GM19397 (cell line): Measurements from ENCODE around the gene TMEM135.
"Not testable (repeated sequence)": the region's sequence is repeated elsewhere in the genome, so short reads cannot be mapped to it uniquely, and the experiment has no call there.

ENCODE experiments used
- ATAC-seq: cut with Tn5 transposase; IDR thresholded peaks from one replicate; pipeline ENCODE4 v1.9.1; 2021; ENCODE audit warnings: mild to moderate bottlenecking, moderate library complexity; ENCODE audit not compliant: unreplicated experiment

TMEM135 gene

GRCh38 chr11:87037450-87038234 is at the start of gene TMEM135:
TSS of gene TMEM135 (plus strand) at chr11:87037934. CDS start at chr11:87038046, 112 bp downstream.
- ATAC-seq, result peak; percentile 99

GRCh38 chr11:86988351-86988881 is 49.3 kb upstream of the TMEM135 start:
- ATAC-seq, result no peak

DNA sequence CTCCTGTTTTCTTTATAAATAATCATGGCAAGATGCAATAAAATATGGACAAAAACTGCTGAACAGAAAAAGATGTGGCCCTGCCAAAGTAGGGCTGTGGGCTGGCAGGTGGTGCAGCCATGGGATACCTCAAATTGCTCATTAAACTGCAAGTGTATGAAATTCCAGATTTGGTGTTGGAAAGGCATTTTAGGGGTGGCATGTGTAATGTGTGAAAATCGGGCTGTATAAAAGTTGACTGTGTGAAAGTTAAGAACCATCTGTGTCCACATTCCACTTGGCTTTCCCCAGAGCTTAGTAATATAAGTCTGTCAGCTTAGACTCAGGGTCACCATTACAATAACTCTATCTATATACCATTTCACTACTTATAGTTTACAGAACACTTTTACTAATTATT is 47.7 kb upstream of the TMEM135 start:
- ATAC-seq, result no peak

DNA sequence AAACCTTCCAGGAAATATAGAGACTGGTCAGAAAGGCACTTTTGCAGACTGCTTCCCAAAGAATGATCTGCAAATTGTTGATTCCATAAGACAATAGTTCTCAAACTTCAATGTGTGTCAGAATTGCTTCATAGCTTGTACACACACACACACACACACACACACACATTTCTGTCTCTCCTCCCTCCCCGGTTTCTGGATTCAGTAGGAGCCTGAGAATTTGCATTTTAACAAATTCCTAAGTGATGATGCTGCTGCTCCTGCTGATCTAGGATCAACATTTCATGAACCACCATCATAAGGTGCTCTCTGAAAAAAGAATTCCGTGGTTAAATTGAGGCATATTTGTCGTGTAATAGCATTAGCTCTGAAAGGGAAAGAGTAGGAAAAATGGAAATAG is 47.2 kb upstream of the TMEM135 start:
- no peak for ATAC-seq

DNA sequence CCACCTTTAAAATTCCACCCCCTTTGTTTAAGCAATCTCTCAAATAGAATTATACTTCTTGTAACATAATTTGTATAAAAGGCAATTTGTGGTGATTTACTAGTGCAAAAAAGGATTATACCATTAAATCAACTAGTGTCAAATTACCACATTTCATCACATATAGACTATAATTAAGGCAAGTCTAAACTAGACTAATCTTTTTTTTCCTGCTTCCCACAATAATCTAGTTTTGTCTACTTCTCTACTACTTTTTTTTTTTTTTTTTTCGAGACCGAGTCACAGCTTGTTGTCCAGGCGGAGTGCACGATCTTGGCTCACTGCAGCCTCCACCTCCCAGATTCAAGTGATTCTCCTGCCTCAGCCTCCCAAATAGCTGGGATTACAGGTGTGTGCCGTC is 46.4 kb upstream of the TMEM135 start:
- ATAC-seq, result no peak

- ATAC-seq, result not testable (repeated sequence)
These were observed 45.4 kb upstream of the TMEM135 start for GRCh38 chr11:86992340-86992739.

GRCh38 chr11:86993031-86993430 is 44.7 kb upstream of the TMEM135 start:
- no peak for ATAC-seq

DNA sequence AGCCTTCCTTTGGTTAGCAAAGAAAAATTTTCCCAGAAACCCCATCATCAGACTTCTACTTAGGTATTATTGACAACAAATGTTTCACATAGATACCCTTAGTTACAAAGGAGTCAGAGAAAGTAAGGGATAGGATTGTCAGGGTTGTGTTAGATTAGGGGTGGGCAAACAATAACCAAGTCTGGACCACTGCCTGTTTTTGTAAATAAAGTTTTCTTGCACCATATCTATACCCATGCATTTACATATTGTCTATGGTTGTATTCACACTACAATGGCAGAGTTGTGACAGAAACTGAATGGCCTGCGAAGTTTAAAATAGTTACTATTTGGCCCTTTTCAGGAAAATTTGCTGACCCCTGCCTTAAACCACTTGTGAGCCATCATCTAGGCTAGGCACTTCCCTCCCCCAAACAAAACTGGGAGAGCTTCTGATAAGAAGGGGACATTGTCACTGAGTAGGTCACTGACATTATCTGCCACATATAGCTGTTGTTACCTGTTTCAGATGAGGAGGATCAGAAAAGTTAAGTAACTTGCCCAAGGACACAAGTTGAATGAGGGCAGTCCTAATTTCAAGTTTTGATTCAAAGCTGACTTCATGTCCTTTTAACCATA is 40.7 kb upstream of the TMEM135 start:
- ATAC-seq, result no peak

GRCh38 chr11:86999388-86999787 is 38.3 kb upstream of the TMEM135 start:
- ATAC-seq, result no peak

- no peak for ATAC-seq
These were observed 37.6 kb upstream of the TMEM135 start for GRCh38 chr11:86999859-87000753.

DNA sequence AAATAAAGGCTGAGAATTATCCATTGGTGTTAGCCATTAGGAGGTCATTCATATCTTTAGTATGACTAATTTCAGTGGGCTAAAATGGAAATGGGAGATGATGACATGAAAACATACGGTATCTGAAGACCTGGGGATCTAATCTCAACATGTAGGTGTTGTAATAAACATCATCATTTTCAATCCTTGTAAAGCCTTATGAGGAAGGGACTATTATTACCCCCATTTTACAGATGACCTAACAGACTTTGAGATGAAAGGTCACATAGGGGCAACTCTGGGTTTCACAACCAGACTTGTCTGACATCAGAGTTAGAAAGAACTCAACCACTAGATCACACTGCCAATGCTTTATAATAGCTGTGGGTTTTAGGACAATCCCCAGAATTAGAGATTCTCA is 34.8 kb upstream of the TMEM135 start:
- no peak for ATAC-seq

- ATAC-seq, result not testable (repeated sequence)
These were observed 33.5 kb upstream of the TMEM135 start for GRCh38 chr11:87004281-87004680.

DNA sequence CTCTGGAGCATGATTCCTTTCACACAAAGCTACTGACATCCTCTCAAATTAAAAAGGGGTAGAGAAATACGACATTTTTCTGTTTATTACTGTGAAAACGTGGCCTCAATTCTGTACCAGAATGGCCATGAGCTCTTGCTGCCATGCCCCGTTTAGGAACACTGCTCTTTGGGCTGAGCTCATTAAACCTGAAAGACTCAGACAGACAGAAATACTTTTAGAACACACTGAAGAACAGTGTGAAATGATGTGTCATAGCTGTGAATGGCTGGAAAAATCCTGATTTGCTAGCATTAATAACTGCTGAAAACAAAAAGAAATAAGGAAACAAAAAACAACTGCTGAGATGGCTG is 32.2 kb upstream of the TMEM135 start:
- ATAC-seq, result no peak

DNA sequence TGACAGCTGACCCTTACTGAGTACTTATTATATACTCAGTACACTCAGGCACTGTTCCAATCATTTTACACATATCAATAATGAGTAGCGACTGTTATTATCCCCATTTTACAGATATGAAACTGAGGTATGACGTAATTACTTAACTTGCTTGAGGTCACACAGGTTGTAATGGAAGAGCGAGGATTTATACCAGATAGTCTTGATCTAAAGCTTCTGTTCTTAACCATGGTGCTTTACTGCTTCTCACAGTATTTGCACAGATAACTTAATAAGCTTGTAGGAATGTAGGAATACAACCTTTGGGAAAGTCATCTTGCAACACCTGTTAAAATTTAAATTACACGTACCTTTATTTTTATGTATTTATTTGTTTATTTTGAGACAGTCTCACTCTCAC is 31.7 kb upstream of the TMEM135 start:
- no peak for ATAC-seq

GRCh38 chr11:87007963-87008362 is 29.8 kb upstream of the TMEM135 start:
- ATAC-seq, result no peak

- ATAC-seq, result no peak
These were observed 25.6 kb upstream of the TMEM135 start for GRCh38 chr11:87012089-87012488.

- no peak for ATAC-seq
These were observed 25.1 kb upstream of the TMEM135 start for GRCh38 chr11:87012673-87013072.

DNA sequence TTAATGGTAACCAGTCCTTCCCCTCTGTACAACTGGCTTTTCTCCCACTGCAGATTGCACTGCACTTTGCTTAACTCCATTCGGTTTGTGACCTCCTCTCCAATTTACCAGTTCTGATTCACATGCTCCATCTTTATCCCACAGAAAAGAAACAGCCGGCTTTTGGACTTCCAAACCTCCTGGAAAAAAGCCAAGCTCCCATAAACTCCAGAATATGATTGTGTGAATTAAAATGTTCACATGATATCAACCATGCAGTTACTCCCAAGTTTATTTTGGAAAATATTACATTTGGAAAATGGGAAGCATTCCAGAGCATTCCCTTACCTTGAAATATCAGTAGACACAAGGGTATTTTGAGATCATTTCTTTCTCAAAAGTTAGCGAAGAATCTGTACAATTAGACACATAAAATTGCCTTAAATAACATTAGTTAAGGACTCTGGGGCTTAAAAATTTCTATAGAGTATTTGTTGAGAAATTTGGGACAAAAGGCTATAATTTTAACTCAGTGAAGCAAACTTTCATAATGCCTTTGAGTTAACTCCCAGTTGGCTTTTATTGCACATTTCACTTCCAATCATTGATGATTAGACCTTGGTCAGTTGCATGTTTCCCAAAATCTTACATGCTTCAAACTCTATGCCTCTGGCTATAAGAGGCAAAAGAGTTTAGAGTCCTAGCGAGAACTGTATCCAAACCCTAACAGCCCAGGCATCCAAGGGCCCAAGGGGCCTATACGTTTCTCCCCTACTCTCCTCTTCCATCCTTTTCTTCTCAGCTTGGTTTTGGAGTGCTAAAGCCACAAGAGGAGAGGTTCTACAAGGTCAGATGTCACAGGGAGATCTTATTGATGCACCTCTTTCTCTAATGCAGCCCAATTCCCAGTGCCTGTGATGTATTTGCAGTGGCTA is 23.6 kb upstream of the TMEM135 start:
- ATAC-seq, result no peak

GRCh38 chr11:87015645-87016044 is 22.1 kb upstream of the TMEM135 start:
- ATAC-seq, result no peak

DNA sequence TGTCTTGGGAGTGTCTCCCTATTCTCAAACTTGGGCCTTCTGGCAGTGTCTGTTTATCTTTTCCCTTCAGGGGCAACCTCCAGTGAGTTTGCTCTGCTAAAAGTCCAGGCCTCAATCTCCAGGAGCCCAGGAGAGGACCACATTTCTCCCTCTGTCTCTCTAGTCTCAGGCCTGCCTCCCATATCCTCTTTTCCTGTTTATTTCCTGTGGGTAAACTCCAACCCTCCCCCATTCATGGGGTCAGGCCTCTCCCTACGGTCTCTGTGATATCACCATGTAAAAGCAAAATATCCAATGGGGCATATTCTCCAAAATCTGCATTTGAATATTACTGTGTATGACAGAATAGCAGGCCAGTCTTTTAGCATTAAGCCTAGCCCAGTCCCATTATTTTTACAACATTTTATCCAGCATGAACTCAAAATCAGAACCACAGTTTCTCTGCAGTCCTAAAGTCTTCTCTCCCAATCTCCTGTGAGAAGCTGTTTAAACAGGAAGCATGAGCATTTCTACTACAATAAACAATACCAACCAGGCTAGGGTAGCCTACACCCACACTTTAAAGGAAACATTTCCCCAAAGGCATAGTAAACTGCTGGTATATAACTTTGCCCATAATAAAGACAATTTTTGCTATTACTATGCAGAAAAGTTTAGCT is 18.0 kb upstream of the TMEM135 start:
- ATAC-seq, result no peak
